Endothelial cell (in vitro differentiated cells): ENCODE data around the gene IMPDH1. TPM values are rescaled to one million over a fixed set of nuclear protein-coding genes. Genes with fewer than 3 reads are reported as not detected.

ENCODE experiments used
- DNase-seq: peaks from one replicate; pipeline ENCODE4 v3.0.0; 2021; ENCODE audit warnings: low spot score
- H3K27ac Mint-ChIP-seq: one replicate; pipeline ENCODE4 v1.8.0; 2021; ENCODE audit warnings: mixed read lengths, inconsistent platforms; ENCODE audit not compliant: unreplicated experiment
- H3K27me3 Mint-ChIP-seq: one replicate; pipeline ENCODE4 v1.8.0; 2021; ENCODE audit warnings: mild to moderate bottlenecking, moderate library complexity, mixed read lengths, inconsistent platforms; ENCODE audit not compliant: unreplicated experiment
- H3K36me3 Mint-ChIP-seq: one replicate; pipeline ENCODE4 v1.8.0; 2021; ENCODE audit warnings: mild to moderate bottlenecking, low read depth, mixed read lengths, inconsistent platforms; ENCODE audit not compliant: unreplicated experiment
- H3K4me1 Mint-ChIP-seq: one replicate; pipeline ENCODE4 v1.8.0; 2021; ENCODE audit warnings: mild to moderate bottlenecking, mixed read lengths, inconsistent platforms; ENCODE audit not compliant: unreplicated experiment
- H3K4me3 Mint-ChIP-seq: one replicate; pipeline ENCODE4 v1.8.0; 2021; ENCODE audit warnings: mild to moderate bottlenecking, mixed read lengths, inconsistent platforms; ENCODE audit not compliant: unreplicated experiment
- H3K9me3 Mint-ChIP-seq: one replicate; pipeline ENCODE4 v1.8.0; 2021; ENCODE audit warnings: mixed read lengths, inconsistent platforms; ENCODE audit not compliant: unreplicated experiment
- CTCF ChIP-seq: fragments of 200-600 bp; sonication (generic); IDR thresholded peaks from one replicate; pipeline ENCODE4 v1.5.0; 2021; ENCODE audit warnings: antibody characterized with exemption; ENCODE audit not compliant: unreplicated experiment
- total RNA-seq: library from RNA; stranded (reverse); fragmentation: NEBNext Ultra II Directional; extraction: Animal tissue kit (Norgen Biotek cat#: 25700); gene quantifications from one replicate; pipeline ENCODE4 v1.2.1, GENCODE V29; 2021; ENCODE audit not compliant: unreplicated experiment

IMPDH1 gene
- total RNA-seq, 1 donor from 2014 or later, result 7.5 TPM

- Mint-ChIP-seq H3K4me3 (no peak overlapping the region), H3K27ac (peak overlapping the region; percentile 3)
Observed at GRCh38 chr7:128365432-128365831, 44.4 kb downstream of the IMPDH1 start.

GRCh38 chr7:128364166-128364870 lies 45.5 kb downstream of the IMPDH1 start:
- no peaks in the 10 kb centered on the region for H3K9me3 Mint-ChIP-seq
- H3K4me3 Mint-ChIP-seq, result no peak overlapping the region
- peaks cover 20% of the 10 kb centered on the region for H3K27me3 Mint-ChIP-seq
- TF ChIP-seq CTCF, result no peak
- no peaks in the 10 kb centered on the region for H3K36me3 Mint-ChIP-seq
- DNase-seq, result no peak
- peaks cover 15% of the 10 kb centered on the region for H3K4me1 Mint-ChIP-seq
- no peak overlapping the region for H3K27ac Mint-ChIP-seq

More at GRCh38 chr7:128365432-128365831, 44.4 kb downstream of the IMPDH1 start:
- H3K27me3 Mint-ChIP-seq, result peaks cover 20% of the 10 kb centered on the region
- no peak for TF ChIP-seq CTCF
- H3K4me1 Mint-ChIP-seq, result peaks cover 13% of the 10 kb centered on the region
- no peaks in the 10 kb centered on the region for H3K9me3 Mint-ChIP-seq
- H3K36me3 Mint-ChIP-seq, result no peaks in the 10 kb centered on the region
- no peak for DNase-seq

GRCh38 chr7:128363261-128363721 lies 46.5 kb downstream of the IMPDH1 start:
- no peak for DNase-seq
- Mint-ChIP-seq H3K27me3 (peaks cover 24% of the 10 kb centered on the region), H3K4me1 (peaks cover 17% of the 10 kb centered on the region), H3K36me3 (no peaks in the 10 kb centered on the region), H3K4me3 (no peak overlapping the region), H3K27ac (no peak overlapping the region), H3K9me3 (no peaks in the 10 kb centered on the region)
- no peak for TF ChIP-seq CTCF

- H3K4me1 Mint-ChIP-seq, result peaks cover 23% of the 10 kb centered on the region
- no peaks in the 10 kb centered on the region for H3K36me3 Mint-ChIP-seq
- H3K9me3 Mint-ChIP-seq, result no peaks in the 10 kb centered on the region
- no peak for TF ChIP-seq CTCF
- H3K27ac Mint-ChIP-seq, result no peak overlapping the region
- DNase-seq, result no peak
- peaks cover 24% of the 10 kb centered on the region for H3K27me3 Mint-ChIP-seq
- H3K4me3 Mint-ChIP-seq, result peak overlapping the region; percentile 85
Observed at GRCh38 chr7:128362670-128363069, 47.1 kb downstream of the IMPDH1 start.
